DND-41 (cell line): Measurements from ENCODE around the gene LSP1.

Experiments used
- ATAC-seq: fragments of 200-7000 bp; cut with Tn5 transposase; 3 replicates; pipeline ENCODE4 v1.9.1; 2021; ENCODE audit warnings: low read depth; ENCODE audit not compliant: insufficient read depth
- DNase-seq: peaks from one replicate; pipeline ENCODE4 v3.0.0-alpha.2; 2020
- H2AFZ ChIP-seq: 2 replicates; pipeline ENCODE4 v1.6.0; 2012; ENCODE audit warnings: low read depth, low read length
- H3K27ac ChIP-seq: 2 replicates; pipeline ENCODE4 v1.5.1; 2012; ENCODE audit warnings: low read length, inconsistent platforms
- H3K27me3 ChIP-seq: fragments of 200-600 bp; sonication (generic); 2 replicates; pipeline ENCODE4 v1.6.0; 2012; ENCODE audit warnings: low read length, mild to moderate bottlenecking, inconsistent platforms; ENCODE audit not compliant: insufficient read depth, poor library complexity
- H3K36me3 ChIP-seq: 2 replicates; pipeline ENCODE4 v1.5.1; 2012; ENCODE audit warnings: low read length, inconsistent platforms; ENCODE audit not compliant: insufficient read depth
- H3K4me1 ChIP-seq: 2 replicates; pipeline ENCODE4 v1.5.1; 2012; ENCODE audit warnings: mild to moderate bottlenecking, low read length; ENCODE audit not compliant: insufficient read depth
- H3K4me2 ChIP-seq: 2 replicates; pipeline ENCODE4 v1.6.0; 2012; ENCODE audit warnings: mild to moderate bottlenecking, moderate library complexity, low read length, inconsistent platforms; ENCODE audit not compliant: insufficient read depth
- H3K4me3 ChIP-seq, 2 experiments: fragments of 200-600 bp in 1 of 2; shearing (Covaris generic) in 1 of 2; 2 replicates each; pipeline ENCODE4 v1.5.1; 2012 to 2016; ENCODE audit warnings: inconsistent platforms in 2 of 2, low read length in 2 of 2, mild to moderate bottlenecking in 2 of 2, low read depth in 1 of 2, moderate library complexity in 1 of 2
- H3K79me2 ChIP-seq: 2 replicates; pipeline ENCODE4 v1.6.0; 2012; ENCODE audit warnings: low read length, inconsistent platforms; ENCODE audit not compliant: insufficient read depth
- H3K9ac ChIP-seq: 2 replicates; pipeline ENCODE4 v1.6.0; 2012; ENCODE audit warnings: low read depth, mild to moderate bottlenecking, inconsistent platforms, low read length, moderate library complexity
- H3K9me3 ChIP-seq: 2 replicates; pipeline ENCODE4 v1.5.1; 2012; ENCODE audit warnings: low read length, moderate library complexity, mild to moderate bottlenecking, inconsistent platforms; ENCODE audit not compliant: insufficient read depth, severe bottlenecking
- H4K20me1 ChIP-seq: 2 replicates; pipeline ENCODE4 v1.6.0; 2012; ENCODE audit warnings: low read length; ENCODE audit not compliant: insufficient read depth
- CTCF ChIP-seq: IDR thresholded peaks from 2 replicates; pipeline ENCODE4 v1.5.1; 2012; ENCODE audit warnings: borderline replicate concordance, low read length, moderate library complexity, mild to moderate bottlenecking; ENCODE audit not compliant: poor library complexity, severe bottlenecking; ENCODE audit errors: extremely low read depth
- EZH2 ChIP-seq: IDR thresholded peaks from 3 replicates; pipeline ENCODE4 v1.6.1; 2012; ENCODE audit warnings: borderline replicate concordance, low read depth, mild to moderate bottlenecking, moderate library complexity, low read length, inconsistent platforms; ENCODE audit not compliant: severe bottlenecking

Gene LSP1

GRCh38 chr11:1893581-1894359, 40.9 kb downstream of the LSP1 start:
- TF ChIP-seq EZH2 (no peak), CTCF (no peak)
- no peak for DNase-seq
- no peak for ATAC-seq
- no peak overlapping the region for H3K9ac ChIP-seq
- H3K4me3 ChIP-seq = no peak overlapping the region
- no peak overlapping the region for H3K4me2 ChIP-seq
- H3K4me1 ChIP-seq = peaks cover 29% of the 10 kb centered on the region
- no peaks in the 10 kb centered on the region for H4K20me1 ChIP-seq
- H2AFZ ChIP-seq = no peak overlapping the region
- H3K27me3 ChIP-seq = peaks cover 6% of the 10 kb centered on the region
- peaks cover 7% of the 10 kb centered on the region; the same call in 1 of the 2 replicates for H3K79me2 ChIP-seq
- H3K27ac ChIP-seq = no peak overlapping the region
- H3K36me3 ChIP-seq = no peaks in the 10 kb centered on the region; the same call in 1 of the 2 replicates
- no peaks in the 10 kb centered on the region for H3K9me3 ChIP-seq

GRCh38 chr11:1894759-1895158, 41.9 kb downstream of the LSP1 start:
- Histone ChIP-seq H3K36me3 (no peaks in the 10 kb centered on the region; the same call in 1 of the 2 replicates), H3K9ac (no peak overlapping the region), H3K27me3 (peaks cover 6% of the 10 kb centered on the region), H3K27ac (no peak overlapping the region), H3K4me2 (no peak overlapping the region), H3K4me1 (peaks cover 20% of the 10 kb centered on the region), H3K79me2 (peaks cover 6% of the 10 kb centered on the region; the same call in 1 of the 2 replicates), H3K9me3 (no peaks in the 10 kb centered on the region), H3K4me3 (no peak overlapping the region), H4K20me1 (no peaks in the 10 kb centered on the region), H2AFZ (no peak overlapping the region)
- TF ChIP-seq CTCF (no peak), EZH2 (no peak)
- ATAC-seq = no peak
- DNase-seq = no peak

- no peak overlapping the region for H3K27ac ChIP-seq
- H3K4me1 ChIP-seq = peaks cover 2% of the 10 kb centered on the region
These were observed 43.6 kb downstream of the LSP1 start for GRCh38 chr11:1896468-1896867.

More at GRCh38 chr11:1896468-1896867, 43.6 kb downstream of the LSP1 start:
- DNase-seq (no peak), ATAC-seq (no peak)
- TF ChIP-seq CTCF (no peak), EZH2 (no peak)
- Histone ChIP-seq H3K79me2 (no peaks in the 10 kb centered on the region), H3K4me2 (no peak overlapping the region), H3K4me3 (no peak overlapping the region), H3K27me3 (peaks cover 6% of the 10 kb centered on the region), H3K9me3 (no peaks in the 10 kb centered on the region), H4K20me1 (no peaks in the 10 kb centered on the region), H3K36me3 (no peaks in the 10 kb centered on the region), H2AFZ (no peak overlapping the region), H3K9ac (no peak overlapping the region)
